Measurements from ENCODE around the gene MMP2.

The MMP2 gene

GRCh38 chr16:55447231-55447630 lies 31.8 kb upstream of the MMP2 start:
- H3K36me3 ChIP-seq (ENCODE audit: control insufficient read depth, insufficient read depth, low read length) = no peaks in the 10 kb centered on the region
- no peaks in the 10 kb centered on the region for H3K9me3 ChIP-seq (ENCODE audit: control insufficient read depth, insufficient read depth, low read length)
- no peak overlapping the region for H3K4me3 ChIP-seq (ENCODE audit: low read depth, low read length)
- no peak overlapping the region for H3K9ac ChIP-seq (ENCODE audit: low read depth, low read length)
- H3K4me1 ChIP-seq (ENCODE audit: control insufficient read depth, insufficient read depth, low read length) = no peaks in the 10 kb centered on the region
- H3K27me3 ChIP-seq (ENCODE audit: control insufficient read depth, insufficient read depth, low read length) = no peaks in the 10 kb centered on the region

- H3K27me3 ChIP-seq (ENCODE audit: control insufficient read depth, insufficient read depth, low read length) = no peaks in the 10 kb centered on the region
These were observed 26.0 kb upstream of the MMP2 start for GRCh38 chr16:55452996-55453395.

GRCh38 chr16:55453909-55454308 lies 25.1 kb upstream of the MMP2 start:
- no peak overlapping the region for H3K9ac ChIP-seq (ENCODE audit: low read depth, low read length)
- no peaks in the 10 kb centered on the region for H3K36me3 ChIP-seq (ENCODE audit: control insufficient read depth, insufficient read depth, low read length)
- no peaks in the 10 kb centered on the region for H3K27me3 ChIP-seq (ENCODE audit: control insufficient read depth, insufficient read depth, low read length)
- H3K4me3 ChIP-seq (ENCODE audit: low read depth, low read length) = no peak overlapping the region
- H3K4me1 ChIP-seq (ENCODE audit: control insufficient read depth, insufficient read depth, low read length) = no peaks in the 10 kb centered on the region
- H3K9me3 ChIP-seq (ENCODE audit: control insufficient read depth, insufficient read depth, low read length) = no peaks in the 10 kb centered on the region

More at GRCh38 chr16:55452996-55453395, 26.0 kb upstream of the MMP2 start:
- Histone ChIP-seq H3K4me3 (ENCODE audit: low read depth, low read length) (no peak overlapping the region), H3K9ac (ENCODE audit: low read depth, low read length) (no peak overlapping the region), H3K36me3 (ENCODE audit: control insufficient read depth, insufficient read depth, low read length) (no peaks in the 10 kb centered on the region), H3K4me1 (ENCODE audit: control insufficient read depth, insufficient read depth, low read length) (no peaks in the 10 kb centered on the region), H3K9me3 (ENCODE audit: control insufficient read depth, insufficient read depth, low read length) (no peaks in the 10 kb centered on the region)

- no peaks in the 10 kb centered on the region for H3K4me1 ChIP-seq (ENCODE audit: control insufficient read depth, insufficient read depth, low read length)
- H3K36me3 ChIP-seq (ENCODE audit: control insufficient read depth, insufficient read depth, low read length) = no peaks in the 10 kb centered on the region
- H3K4me3 ChIP-seq (ENCODE audit: low read depth, low read length) = no peak overlapping the region
- H3K9ac ChIP-seq (ENCODE audit: low read depth, low read length) = no peak overlapping the region
- H3K27me3 ChIP-seq (ENCODE audit: control insufficient read depth, insufficient read depth, low read length) = no peaks in the 10 kb centered on the region
- no peaks in the 10 kb centered on the region for H3K9me3 ChIP-seq (ENCODE audit: control insufficient read depth, insufficient read depth, low read length)
These were observed 24.1 kb upstream of the MMP2 start for GRCh38 chr16:55454861-55455260.

GRCh38 chr16:55462241-55462640 lies 16.8 kb upstream of the MMP2 start:
- Histone ChIP-seq H3K9me3 (ENCODE audit: control insufficient read depth, insufficient read depth, low read length) (no peaks in the 10 kb centered on the region), H3K4me3 (ENCODE audit: low read depth, low read length) (no peak overlapping the region), H3K4me1 (ENCODE audit: control insufficient read depth, insufficient read depth, low read length) (no peaks in the 10 kb centered on the region), H3K9ac (ENCODE audit: low read depth, low read length) (no peak overlapping the region), H3K27me3 (ENCODE audit: control insufficient read depth, insufficient read depth, low read length) (peaks cover 12% of the 10 kb centered on the region), H3K36me3 (ENCODE audit: control insufficient read depth, insufficient read depth, low read length) (no peaks in the 10 kb centered on the region)

GRCh38 chr16:55464375-55464774 lies 14.6 kb upstream of the MMP2 start:
- Histone ChIP-seq H3K9ac (ENCODE audit: low read depth, low read length) (no peak overlapping the region), H3K36me3 (ENCODE audit: control insufficient read depth, insufficient read depth, low read length) (no peaks in the 10 kb centered on the region), H3K9me3 (ENCODE audit: control insufficient read depth, insufficient read depth, low read length) (no peaks in the 10 kb centered on the region), H3K4me1 (ENCODE audit: control insufficient read depth, insufficient read depth, low read length) (no peaks in the 10 kb centered on the region), H3K4me3 (ENCODE audit: low read depth, low read length) (no peak overlapping the region), H3K27me3 (ENCODE audit: control insufficient read depth, insufficient read depth, low read length) (peaks cover 33% of the 10 kb centered on the region)

GRCh38 chr16:55465077-55465896 lies 13.7 kb upstream of the MMP2 start:
- no peaks in the 10 kb centered on the region for H3K4me1 ChIP-seq (ENCODE audit: control insufficient read depth, insufficient read depth, low read length)
- H3K9ac ChIP-seq (ENCODE audit: low read depth, low read length) = no peak overlapping the region
- no peaks in the 10 kb centered on the region for H3K9me3 ChIP-seq (ENCODE audit: control insufficient read depth, insufficient read depth, low read length)
- H3K27me3 ChIP-seq (ENCODE audit: control insufficient read depth, insufficient read depth, low read length) = peaks cover 38% of the 10 kb centered on the region
- H3K36me3 ChIP-seq (ENCODE audit: control insufficient read depth, insufficient read depth, low read length) = no peaks in the 10 kb centered on the region
- no peak overlapping the region for H3K4me3 ChIP-seq (ENCODE audit: low read depth, low read length)

GRCh38 chr16:55466209-55466608 lies 12.8 kb upstream of the MMP2 start:
- no peak overlapping the region for H3K4me3 ChIP-seq (ENCODE audit: low read depth, low read length)

GRCh38 chr16:55467898-55468297 lies 11.1 kb upstream of the MMP2 start:
- H3K9me3 ChIP-seq (ENCODE audit: control insufficient read depth, insufficient read depth, low read length) = no peaks in the 10 kb centered on the region
- no peaks in the 10 kb centered on the region for H3K36me3 ChIP-seq (ENCODE audit: control insufficient read depth, insufficient read depth, low read length)
- H3K27me3 ChIP-seq (ENCODE audit: control insufficient read depth, insufficient read depth, low read length) = peaks cover 61% of the 10 kb centered on the region
- H3K4me1 ChIP-seq (ENCODE audit: control insufficient read depth, insufficient read depth, low read length) = no peaks in the 10 kb centered on the region
- no peak overlapping the region for H3K4me3 ChIP-seq (ENCODE audit: low read depth, low read length)
- H3K9ac ChIP-seq (ENCODE audit: low read depth, low read length) = no peak overlapping the region

More at GRCh38 chr16:55466209-55466608, 12.8 kb upstream of the MMP2 start:
- Histone ChIP-seq H3K9me3 (ENCODE audit: control insufficient read depth, insufficient read depth, low read length) (no peaks in the 10 kb centered on the region), H3K9ac (ENCODE audit: low read depth, low read length) (no peak overlapping the region), H3K36me3 (ENCODE audit: control insufficient read depth, insufficient read depth, low read length) (no peaks in the 10 kb centered on the region), H3K27me3 (ENCODE audit: control insufficient read depth, insufficient read depth, low read length) (peaks cover 44% of the 10 kb centered on the region), H3K4me1 (ENCODE audit: control insufficient read depth, insufficient read depth, low read length) (no peaks in the 10 kb centered on the region)

- Histone ChIP-seq H3K27me3 (ENCODE audit: control insufficient read depth, insufficient read depth, low read length) (peaks cover 67% of the 10 kb centered on the region), H3K9ac (ENCODE audit: low read depth, low read length) (no peak overlapping the region), H3K4me3 (ENCODE audit: low read depth, low read length) (no peak overlapping the region), H3K9me3 (ENCODE audit: control insufficient read depth, insufficient read depth, low read length) (no peaks in the 10 kb centered on the region), H3K36me3 (ENCODE audit: control insufficient read depth, insufficient read depth, low read length) (no peaks in the 10 kb centered on the region), H3K4me1 (ENCODE audit: control insufficient read depth, insufficient read depth, low read length) (no peaks in the 10 kb centered on the region)
These were observed 10.5 kb upstream of the MMP2 start for GRCh38 chr16:55468352-55468990.

GRCh38 chr16:55469821-55470532 lies 9.0 kb upstream of the MMP2 start:
- H3K4me1 ChIP-seq (ENCODE audit: control insufficient read depth, insufficient read depth, low read length) = peaks cover 2% of the 10 kb centered on the region

More at GRCh38 chr16:55469821-55470532, 9.0 kb upstream of the MMP2 start:
- no peaks in the 10 kb centered on the region for H3K9me3 ChIP-seq (ENCODE audit: control insufficient read depth, insufficient read depth, low read length)
- peaks cover 79% of the 10 kb centered on the region for H3K27me3 ChIP-seq (ENCODE audit: control insufficient read depth, insufficient read depth, low read length)
- no peak overlapping the region for H3K4me3 ChIP-seq (ENCODE audit: low read depth, low read length)
- no peaks in the 10 kb centered on the region for H3K36me3 ChIP-seq (ENCODE audit: control insufficient read depth, insufficient read depth, low read length)
- H3K9ac ChIP-seq (ENCODE audit: low read depth, low read length) = no peak overlapping the region

Data from iPS-15b (cell line).